HG03045 (cell line): ENCODE measurements around the gene R3HCC1L.

Experiments used
- ATAC-seq: cut with Tn5 transposase; IDR thresholded peaks from one replicate; pipeline ENCODE4 v1.9.1; 2021; ENCODE audit warnings: mild to moderate bottlenecking, moderate library complexity; ENCODE audit not compliant: unreplicated experiment

Gene R3HCC1L

GRCh38 chr10:98134431-98135221 is at the start of gene R3HCC1L:
TSS of gene R3HCC1L (plus strand) at chr10:98134657. CDS start at chr10:98208115, 73,458 bp downstream.
- peak; percentile 90 for ATAC-seq

- no peak for ATAC-seq
Observed at GRCh38 chr10:98085238-98085637, 49.2 kb upstream of the R3HCC1L start.

DNA sequence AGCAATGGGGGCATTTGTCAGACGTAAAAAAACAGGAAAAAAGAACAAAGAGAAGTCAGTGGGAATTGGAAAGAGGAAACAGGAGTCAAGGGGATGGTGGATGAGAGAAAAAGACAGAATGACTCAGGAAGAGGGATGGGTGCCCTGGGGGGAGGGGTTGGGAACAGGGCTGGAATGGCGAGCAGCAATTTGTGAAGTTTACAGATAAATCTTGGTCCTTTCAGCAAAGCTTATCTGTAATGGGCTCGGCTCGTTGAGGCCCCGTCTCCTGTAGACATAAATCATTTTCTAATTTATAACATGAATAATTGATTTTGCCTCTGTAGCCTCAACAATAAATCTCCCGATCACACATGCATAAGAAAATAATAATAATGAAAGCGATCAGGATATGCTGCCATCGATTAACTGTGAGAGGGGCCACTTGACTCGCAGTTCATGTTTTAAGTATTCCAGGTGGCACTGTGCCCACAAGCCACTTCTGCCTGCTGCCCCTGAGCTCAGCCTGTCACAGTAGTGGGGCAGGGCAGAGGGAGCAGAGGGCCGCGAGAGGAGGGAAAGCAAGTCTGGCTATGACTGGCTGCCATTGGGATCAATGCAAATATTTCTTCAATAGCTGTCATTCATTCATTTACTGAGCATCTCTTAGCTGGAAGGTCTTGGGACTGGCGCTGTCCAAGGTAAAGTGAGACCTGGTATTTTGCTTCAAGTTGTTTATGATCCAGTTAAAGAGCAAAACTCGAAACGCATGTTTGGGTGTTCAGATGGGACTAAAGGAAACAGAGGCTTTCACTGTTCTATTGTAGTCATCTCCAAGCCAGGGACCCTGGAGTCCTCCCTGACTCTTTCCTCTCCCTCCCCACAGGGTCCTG is 47.4 kb upstream of the R3HCC1L start:
- ATAC-seq: no peak

DNA sequence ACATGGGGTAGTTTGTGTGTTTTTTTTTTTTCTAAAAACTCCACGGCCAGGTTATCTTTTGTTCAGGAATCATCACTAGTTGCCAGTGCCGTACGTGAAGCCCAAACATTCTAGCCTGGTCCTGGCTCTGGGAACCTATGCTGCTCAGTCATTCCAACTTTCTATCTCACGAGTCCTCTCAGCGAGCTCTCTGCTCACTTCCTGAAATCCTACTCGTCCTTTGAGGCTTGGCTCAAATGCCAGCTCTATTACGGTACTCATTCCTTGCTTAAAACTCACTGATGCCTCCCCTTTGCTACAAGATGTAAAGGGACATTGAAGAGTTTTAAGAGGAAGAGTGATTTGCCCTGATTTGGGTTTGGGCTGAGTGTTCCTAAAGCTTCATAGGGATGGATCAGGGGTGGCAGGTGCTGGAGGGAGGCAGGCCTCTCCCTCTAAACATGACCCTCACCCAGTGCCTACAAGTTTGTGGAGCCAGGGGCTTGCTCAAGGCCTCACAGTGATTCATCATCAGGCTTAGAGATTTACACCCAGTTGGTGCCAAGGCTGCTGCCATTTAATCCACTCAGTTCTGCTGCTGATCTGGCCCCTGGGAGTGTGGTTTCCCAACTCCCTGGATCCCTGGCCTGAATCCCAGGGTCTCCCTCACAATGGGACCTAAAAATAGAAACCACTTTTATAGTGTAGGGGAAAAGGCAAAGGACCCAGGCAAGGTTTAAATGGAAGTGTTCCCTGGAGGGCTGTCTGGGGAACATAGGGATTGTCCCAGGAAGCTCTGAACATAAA is 46.1 kb upstream of the R3HCC1L start:
- no peak for ATAC-seq

DNA sequence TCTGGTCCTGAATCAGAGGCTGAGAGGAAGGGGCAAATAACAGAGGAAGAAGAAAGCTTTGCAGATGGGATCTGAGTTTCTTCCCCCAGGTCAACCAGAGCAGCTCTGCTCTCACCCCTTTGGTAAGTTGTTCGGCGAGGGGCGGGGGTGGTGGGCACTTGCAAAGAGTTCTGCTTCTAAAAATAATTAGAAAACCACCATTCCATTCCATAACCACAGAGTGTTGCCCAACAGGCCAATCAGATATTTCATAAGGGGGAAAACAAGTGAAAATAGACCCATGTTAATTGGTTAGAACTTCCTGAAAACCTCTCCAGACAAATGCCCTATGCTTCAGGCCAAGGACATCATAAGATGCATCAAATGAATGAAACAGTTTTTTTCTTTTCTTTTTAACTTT is 43.6 kb upstream of the R3HCC1L start:
- no peak for ATAC-seq

- no peak for ATAC-seq
Observed at GRCh38 chr10:98096316-98096715, 38.1 kb upstream of the R3HCC1L start.

DNA sequence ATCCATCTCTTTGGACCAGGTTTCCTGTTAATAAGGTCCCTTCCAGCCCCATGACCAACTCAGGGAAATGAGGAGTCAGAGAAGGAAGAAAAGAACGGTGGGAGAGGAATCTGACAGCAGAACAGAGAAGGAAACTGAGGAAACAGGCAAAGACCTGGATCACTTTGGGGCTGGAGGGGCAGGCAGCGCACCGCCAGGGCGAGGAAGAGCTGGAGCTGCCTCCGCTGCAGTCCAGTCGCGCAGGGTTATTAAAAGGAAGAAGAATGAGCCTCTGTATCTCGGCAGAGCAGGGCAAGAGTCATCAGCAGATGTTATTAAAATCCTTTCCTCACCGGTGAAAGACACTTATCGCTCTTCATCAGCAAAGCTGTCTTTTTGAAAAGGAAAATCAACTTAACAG is 37.7 kb upstream of the R3HCC1L start:
- ATAC-seq: no peak

GRCh38 chr10:98097175-98097574 is 37.3 kb upstream of the R3HCC1L start:
- ATAC-seq: no peak

GRCh38 chr10:98097616-98098015 is 36.8 kb upstream of the R3HCC1L start:
- no peak for ATAC-seq

- ATAC-seq: no peak
Observed at GRCh38 chr10:98098247-98098646, 36.2 kb upstream of the R3HCC1L start.

- no peak for ATAC-seq
Observed at GRCh38 chr10:98100476-98100875, 34.0 kb upstream of the R3HCC1L start.

DNA sequence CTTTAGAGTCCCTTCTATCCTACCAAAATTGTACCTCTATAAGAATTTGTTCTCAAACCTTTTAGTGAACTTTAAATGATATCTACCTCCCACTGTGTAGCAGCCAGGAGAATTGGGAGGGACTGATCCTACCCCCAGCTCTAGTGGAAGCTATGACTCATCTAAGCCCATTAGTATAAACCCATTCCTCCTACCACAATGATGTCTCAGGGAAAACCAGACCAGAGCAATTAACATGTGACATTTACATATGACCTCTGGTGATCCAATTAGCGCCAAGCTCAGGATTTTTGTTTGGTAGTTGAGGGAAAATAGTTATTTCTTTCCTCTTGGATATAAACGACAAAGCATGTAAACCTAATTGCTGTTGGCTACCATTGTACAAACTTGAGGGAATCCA is 33.1 kb upstream of the R3HCC1L start:
- no peak for ATAC-seq

DNA sequence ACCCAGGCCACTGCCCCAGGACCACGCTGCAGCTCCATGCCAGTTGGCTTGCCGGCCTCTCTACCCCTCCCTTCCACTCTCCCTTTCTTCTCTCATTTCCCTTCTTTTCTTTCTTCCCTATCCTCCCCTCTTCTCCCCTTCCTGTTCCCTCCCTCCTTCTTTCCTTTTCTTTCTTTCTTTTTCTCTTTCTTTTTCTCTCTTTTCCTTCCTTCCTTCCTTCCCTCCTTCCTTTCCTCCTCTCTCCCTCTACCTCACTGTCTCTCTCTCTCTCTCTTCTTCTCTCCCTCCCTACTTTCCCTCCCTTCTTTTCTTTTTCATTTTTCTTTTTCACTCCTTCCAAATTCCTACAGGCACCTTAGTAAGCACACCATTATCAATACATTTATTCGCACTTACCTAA is 30.3 kb upstream of the R3HCC1L start:
- ATAC-seq: no peak

DNA sequence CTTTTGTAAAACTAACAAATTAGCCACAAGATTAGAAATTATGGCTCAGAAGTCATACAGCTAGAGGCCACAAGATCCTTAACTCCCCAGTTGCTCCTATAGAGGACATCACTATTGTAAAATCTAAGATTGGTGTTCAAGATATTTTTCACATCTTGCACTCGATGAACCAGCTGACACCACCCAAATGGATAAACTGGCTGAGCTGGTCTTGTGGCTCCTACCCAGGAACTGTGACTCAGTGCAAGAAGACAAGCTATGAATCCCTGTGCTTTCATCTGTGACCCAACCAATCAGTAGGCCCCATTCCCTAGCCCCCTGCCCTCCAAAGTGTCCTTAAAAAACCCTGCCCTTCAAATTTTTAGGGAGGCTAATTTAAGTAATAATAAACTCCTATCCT is 27.9 kb upstream of the R3HCC1L start:
- no peak for ATAC-seq

GRCh38 chr10:98107644-98108430 is 26.6 kb upstream of the R3HCC1L start:
- no peak for ATAC-seq

DNA sequence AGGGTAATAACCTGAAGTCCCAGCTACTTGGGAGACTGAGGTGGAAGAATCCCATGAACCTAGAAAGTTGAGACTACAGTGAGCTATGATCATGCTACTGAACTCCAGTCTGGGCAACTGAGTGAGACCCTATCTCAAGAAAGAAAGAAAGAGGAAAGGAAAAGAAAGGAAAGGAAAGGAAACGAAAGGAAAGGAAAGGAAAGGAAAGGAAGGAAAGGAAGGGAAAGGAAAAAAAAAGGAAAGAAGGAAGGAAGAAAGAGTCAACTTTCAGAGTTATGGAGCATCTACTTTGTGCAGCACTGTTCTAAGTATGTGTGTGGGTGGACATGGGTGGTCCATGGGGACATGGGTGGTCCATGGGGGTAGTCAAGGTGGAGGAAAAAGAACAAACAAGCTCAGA is 24.1 kb upstream of the R3HCC1L start:
- no peak for ATAC-seq

GRCh38 chr10:98115031-98115787 is 19.2 kb upstream of the R3HCC1L start:
- ATAC-seq: no peak

DNA sequence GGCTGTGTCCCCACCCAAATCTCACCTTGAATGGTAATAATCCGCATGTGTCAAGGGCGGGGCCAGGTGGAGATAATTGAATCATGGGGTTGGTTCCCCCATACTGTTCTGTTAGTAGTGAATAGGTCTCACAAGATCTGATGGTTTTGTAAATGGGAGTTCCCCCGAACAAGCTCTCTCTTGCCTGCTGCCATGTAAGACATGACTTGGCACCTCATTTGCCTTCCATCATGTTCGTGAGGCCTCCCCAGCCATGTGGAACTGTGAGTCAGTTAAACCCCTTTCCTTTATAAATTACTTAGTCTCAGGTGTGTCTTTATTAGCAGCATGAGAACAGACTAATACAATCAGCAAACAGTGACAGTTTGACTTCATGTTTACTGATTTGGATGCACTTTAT is 14.6 kb upstream of the R3HCC1L start:
- ATAC-seq: no peak

DNA sequence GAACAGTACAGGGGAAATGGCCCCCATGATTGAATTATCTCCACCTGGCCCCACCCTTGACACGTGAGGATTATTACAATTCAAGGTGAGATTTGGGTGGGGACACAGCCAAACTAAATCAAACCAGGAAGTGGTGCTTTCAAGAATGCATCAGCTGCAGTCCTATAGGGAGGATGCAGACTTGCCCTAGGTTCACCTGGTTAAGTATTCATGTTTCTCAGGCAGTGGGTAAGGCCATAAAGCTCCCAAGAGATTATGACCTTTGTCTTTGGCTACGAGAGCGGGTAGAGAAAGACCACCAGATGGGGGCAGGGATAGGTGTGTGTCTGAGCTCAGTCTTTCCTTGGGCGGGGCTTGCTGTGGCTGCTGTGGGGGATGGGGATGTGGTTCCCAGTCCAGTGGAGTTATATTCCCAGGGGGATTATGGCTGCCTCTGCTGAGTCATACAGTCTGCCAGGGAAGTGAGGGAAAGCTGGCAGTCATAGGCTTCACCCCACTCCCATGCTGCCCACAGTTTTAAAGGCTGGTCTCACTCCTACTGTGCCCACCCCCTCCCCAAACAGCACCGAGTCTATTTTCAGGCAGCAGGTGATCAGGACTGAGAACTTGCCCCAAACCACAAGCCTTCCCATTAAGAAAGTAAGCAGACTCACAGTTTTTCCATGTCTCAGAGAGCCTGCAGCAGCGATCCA is 8.4 kb upstream of the R3HCC1L start:
- no peak for ATAC-seq
